ENCODE results near the gene DIP2A.
"Not testable (repeated sequence)": the region's sequence is repeated elsewhere in the genome, so short reads cannot be mapped to it uniquely, and the experiment has no call there.

The DIP2A gene

GRCh38 chr21:46483300-46484295, 24.9 kb downstream of the DIP2A start:
- DNase-seq, result no peak

DNA sequence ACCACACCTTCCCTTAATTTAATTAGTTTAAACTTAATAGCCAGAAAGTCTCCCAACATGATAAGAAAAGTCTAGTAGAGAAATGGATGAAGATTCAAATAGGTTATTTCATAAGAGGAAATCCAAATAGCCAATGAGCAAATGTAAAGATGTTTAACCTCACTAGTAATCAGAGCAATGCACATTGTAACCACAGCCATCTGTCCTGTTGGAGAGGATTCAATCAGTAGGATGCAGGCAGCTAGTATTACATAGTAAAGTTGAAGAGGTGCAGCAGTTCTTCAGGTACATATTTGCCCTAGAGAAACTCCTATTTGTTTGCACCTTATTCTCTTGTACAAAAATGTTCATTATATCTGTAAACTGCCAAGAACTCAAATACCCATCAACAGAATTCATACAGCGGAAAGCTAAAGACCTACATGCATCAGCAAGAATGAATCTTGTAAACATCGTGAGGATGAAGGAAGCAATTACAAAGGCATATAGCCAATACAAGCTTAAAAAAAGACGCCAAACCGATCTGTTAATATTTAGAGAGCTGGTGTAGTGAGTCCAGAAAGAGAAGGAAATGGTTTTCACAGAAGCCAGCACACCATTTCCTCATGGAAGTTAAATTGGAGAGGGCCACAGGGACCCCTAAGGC, 27.9 kb downstream of the DIP2A start:
- no peak for DNase-seq

DNA sequence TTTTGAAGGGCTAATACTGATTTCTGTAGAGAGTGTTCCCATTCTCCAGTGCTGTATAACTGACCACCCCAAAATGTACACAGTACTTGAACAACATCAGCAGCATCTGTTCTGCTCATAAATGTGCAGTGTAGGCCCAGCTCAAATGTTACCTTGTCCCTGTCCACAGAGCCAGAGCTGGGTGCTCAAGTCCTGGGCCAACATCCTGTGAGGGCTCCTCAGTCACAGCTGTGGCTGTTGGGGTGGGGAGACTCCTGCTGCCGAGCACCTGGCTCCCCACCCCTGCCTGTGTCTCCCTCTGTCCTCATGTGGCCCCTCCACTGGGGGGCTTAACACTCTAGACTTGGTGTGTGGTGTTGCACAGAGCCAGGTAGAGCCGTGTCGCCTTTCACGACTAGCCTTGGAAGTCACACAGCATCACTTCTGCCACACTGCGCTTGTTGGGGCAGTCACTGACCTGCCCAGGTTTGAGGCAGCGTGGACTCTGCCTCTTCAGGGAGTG, 30.5 kb downstream of the DIP2A start:
- no peak for DNase-seq

DNA sequence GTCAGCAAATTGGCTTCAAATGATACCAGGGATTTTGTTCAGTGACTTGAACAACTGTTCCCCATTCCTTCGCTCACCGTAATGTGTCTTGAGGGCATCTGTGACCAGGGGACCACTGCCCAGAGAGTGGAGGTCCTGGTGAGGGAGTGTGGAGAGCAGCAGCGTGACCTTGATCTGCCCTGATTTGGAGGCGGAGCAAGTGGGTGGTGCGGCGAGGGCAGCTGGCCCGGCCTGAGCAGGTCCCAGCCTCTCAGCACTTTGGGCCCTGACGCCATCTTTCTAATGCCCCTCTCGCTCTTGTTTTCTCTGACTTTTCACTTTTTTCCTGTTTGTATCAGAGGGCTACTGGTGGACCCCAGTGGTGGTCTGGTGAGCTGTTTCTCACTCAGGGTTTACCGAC, 31.1 kb downstream of the DIP2A start:
- no peak for DNase-seq

GRCh38 chr21:46491553-46491952, 32.9 kb downstream of the DIP2A start:
- no peak for DNase-seq

DNA sequence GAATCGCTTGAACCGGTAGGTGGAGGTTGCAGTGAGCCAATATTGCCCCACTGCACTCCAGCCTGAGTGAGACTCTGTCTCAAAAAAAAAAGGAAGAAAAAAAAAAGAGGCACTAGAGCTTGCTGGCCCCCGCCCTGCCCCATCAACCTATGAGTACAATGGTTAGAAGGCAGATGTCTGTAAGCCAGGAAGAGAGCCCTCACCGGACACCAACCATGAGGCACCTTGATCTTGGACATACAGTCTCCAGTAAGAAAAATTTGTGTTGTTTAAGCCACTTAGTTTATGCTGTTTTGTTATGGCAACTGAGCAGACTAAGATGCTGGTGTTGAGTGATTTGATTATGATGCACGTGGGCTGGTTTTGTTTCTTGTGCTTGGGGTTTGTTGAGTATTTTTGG, 34.2 kb downstream of the DIP2A start:
- DNase-seq, result no peak

DNA sequence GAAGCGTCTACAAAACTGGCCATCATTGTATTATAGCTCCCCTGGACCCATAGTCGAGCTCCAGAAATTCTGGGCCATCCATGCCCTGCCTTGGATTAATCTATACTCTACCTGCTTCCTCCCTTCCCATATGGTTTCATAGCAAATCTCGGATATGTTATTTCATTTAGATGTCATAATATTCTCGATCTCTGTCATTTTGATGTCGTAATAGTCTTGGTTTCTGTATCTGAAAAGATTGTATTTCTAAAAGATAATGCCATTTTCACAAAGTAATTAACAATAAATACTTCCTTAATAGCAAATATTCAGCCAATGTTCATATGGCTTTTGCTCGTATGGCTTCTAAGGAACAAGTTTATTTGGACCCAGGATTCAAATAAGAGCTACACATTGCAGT, 35.1 kb downstream of the DIP2A start:
- no peak for DNase-seq

DNA sequence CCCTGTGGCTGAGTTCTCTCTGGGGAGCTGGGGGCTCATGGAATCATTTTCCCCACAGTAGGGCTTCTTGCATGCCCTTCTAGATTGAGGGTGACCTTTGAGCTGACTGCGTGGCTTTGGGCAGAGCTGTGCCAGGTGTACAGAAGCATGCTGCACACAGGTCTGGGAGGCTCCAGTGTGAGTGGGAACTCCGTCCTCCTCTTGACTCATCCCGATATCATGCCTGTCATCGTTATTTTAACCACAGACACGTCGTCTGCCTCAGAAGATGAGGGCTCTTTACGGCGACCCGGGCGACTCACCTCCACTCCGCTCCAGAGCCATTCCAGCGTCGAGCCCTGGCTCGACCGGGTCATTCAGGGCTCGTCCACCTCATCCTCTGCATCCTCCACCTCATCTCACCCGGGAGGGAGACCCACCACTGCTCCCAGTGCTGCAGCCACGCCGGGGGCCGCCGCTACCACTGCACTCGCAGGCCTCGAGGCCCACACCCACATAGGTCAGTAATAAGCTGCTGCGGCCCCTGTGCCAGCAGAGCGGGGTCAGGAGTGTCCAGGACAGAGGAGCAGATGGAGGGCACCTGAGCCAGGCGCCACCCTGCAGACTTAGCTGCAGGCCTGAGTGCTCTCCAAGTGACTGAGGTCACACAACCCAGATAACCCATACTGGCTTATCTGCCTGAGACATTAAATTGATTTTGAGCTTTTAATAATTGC, 39.8 kb downstream of the DIP2A start:
- no peak for DNase-seq

DNA sequence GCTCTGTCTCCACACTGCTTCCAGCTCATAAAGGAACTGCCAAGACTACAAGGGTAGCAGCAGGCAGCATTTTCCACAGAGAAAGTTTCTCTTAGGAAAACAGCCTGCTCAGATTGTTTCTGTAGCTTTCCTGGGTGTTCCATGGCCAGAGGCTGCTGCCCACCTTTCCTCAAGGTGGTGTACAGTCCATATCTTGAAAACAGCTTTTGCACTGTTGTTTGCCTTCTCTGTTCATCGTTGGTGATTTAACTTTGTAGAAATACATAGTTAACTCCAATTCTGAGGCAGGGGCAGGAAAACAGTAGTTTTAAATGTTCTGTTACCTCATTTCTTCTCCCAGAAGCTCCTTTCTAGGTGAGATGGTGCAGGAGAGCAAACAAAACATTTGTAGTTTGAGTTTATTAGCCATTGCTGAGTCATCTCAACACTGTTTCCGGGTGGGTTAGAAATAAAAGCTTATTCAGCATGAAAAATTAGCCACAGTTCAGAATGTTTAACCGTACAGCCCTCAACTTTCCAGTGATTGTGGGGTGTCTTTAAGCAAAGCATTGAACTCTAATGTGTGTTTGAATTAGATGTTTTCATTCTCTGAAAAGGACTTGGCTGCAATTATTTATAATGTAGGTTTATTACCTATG, 41.7 kb downstream of the DIP2A start:
- DNase-seq, result no peak

DNA sequence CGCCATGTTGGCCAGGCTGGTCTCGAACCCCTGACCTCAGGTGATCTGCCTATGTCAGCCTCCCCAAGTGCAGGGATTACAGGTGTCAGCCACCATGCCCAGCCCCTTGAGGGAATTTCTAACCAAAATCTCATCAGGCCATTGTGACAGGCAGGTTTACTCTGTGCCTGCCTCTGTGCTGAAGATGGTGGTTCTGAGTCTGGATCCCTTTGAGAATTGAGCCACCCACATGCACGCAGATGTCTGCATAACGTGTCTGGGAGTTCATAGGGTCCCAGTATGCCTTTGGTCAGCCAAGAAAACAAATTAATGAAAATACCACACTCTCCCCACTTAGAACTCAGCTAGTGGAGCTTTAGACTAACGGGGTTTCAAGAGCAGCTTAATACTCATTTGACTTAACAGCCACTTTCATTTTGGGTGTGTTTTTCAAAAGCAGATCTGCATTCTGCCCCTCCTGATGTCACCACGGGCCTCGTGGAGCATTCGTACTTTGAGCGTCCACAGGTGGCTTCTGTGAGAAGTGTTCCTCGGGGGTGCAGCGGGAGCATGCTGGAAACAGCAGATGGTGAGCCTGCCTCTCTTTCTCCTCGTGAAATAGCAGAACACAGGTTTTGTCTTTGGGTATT, 45.3 kb downstream of the DIP2A start:
- DNase-seq, result no peak

DNA sequence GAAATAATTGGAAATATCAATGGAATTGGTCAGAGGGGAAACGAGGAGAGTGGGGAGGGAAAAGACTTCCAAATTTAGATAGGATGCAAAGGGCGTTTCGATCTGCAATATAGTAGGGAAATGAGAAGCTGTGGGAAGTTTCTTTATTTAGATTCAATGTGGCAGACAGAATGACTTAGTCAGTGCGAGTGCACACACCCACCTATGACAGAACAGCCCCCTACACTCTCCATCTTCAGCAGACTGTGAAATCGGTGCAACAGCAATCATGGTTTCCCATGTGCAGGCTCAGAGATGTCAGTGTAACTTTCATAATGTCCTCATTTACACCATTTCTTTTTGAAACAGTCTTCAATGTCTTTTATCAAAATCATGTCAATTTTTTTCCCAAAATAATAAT, 46.0 kb downstream of the DIP2A start:
- DNase-seq, result no peak

- DNase-seq, result no peak
These were observed 48.9 kb downstream of the DIP2A start for GRCh38 chr21:46507562-46507961.

GRCh38 chr21:46509741-46510502, 51.2 kb downstream of the DIP2A start:
- no peak for DNase-seq

GRCh38 chr21:46515109-46515508, 56.4 kb downstream of the DIP2A start:
- DNase-seq, result no peak

- no peak for DNase-seq
These were observed 57.4 kb downstream of the DIP2A start for GRCh38 chr21:46516068-46516467.

- no peak for DNase-seq
These were observed 58.7 kb downstream of the DIP2A start for GRCh38 chr21:46517361-46517760.

GRCh38 chr21:46518983-46519583, 60.4 kb downstream of the DIP2A start:
- DNase-seq, result no peak

- DNase-seq, result not testable (repeated sequence)
These were observed 68.7 kb downstream of the DIP2A start for GRCh38 chr21:46527393-46527792.

- DNase-seq, result no peak
These were observed 69.1 kb downstream of the DIP2A start for GRCh38 chr21:46527801-46528200.

DNA sequence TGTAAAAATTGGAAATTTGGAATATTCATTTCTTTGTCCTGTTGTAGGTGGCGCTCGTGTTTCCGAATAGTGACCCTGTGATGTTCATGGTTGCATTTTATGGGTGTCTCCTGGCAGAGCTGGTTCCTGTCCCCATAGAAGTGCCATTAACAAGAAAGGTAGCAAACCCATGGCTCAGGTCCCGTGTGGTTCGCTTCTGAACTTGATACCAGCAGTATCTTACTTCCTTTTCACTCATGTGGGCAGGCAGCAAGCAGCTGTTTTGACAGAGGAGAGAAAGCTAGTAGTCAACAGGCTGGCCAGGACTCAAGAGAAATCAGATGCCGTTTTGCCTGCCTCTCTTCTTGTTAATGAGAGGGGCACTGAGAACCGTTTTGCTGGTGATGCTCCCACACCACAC, 73.4 kb downstream of the DIP2A start:
- no peak for DNase-seq

DNA sequence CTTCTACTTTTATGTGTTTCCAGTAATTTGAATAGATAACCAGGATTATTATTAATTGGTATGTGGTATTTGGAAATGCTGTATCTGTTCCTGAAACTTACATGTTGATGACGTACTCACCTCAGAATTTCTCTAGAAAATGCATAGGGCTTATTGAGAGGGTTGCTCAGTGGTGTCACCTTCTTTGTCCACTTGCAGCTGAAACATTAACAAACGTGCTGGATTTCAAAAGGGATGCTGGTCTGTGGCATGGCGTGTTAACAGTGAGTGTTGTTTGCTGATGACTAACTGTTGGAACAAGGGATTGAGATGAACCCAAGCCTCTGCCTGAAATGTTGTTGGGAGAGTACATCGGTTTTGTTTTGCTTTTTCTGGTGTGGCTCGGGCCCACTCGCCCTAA, 78.3 kb downstream of the DIP2A start:
- no peak for DNase-seq

All from activated T-cell treated with anti-CD3 and anti-CD28 coated beads for 4 hours (primary cell).